Right lobe of liver (tissue), 6 donors: ENCODE measurements around the gene ARVCF. TPM values are rescaled to one million over a fixed set of nuclear protein-coding genes. Genes with fewer than 3 reads are reported as not detected.

Source experiments
- ATAC-seq, 4 donors: fragments of 200-7000 bp; cut with Tn5 transposase; one replicate each; pipeline ENCODE4 v1.9.1; 2020; ENCODE audit warnings: mild to moderate bottlenecking in 4 of 4, moderate library complexity in 4 of 4
- DNase-seq, 3 donors: peaks; one replicate each; pipeline ENCODE4 v3.0.0-alpha.2; 2020
- H3K27ac ChIP-seq, 3 donors: fragments of 200-600 bp; one replicate each; pipeline ENCODE4 v1.8.0; 2022
- H3K27me3 ChIP-seq, 2 donors: fragments of 200-600 bp; one replicate each; pipeline ENCODE4 v1.8.0; 2022
- H3K36me3 ChIP-seq, 4 donors: fragments of 200-600 bp; sonication (generic) in 1 of 4; one replicate each; pipeline versions ENCODE4 v1.5.1 to v1.8.0; 2017 to 2022; ENCODE audit warnings: control low read depth in 1 of 4
- H3K4me1 ChIP-seq, 4 donors: fragments of 200-600 bp; sonication (generic) in 1 of 4; one replicate each; pipeline versions ENCODE4 v1.5.1 to v1.8.0; 2017 to 2022; ENCODE audit warnings: control low read depth in 1 of 4
- H3K4me3 ChIP-seq, 3 donors: fragments of 200-600 bp; one replicate each; pipeline ENCODE4 v1.8.0; 2022
- H3K9me3 ChIP-seq, 4 donors: fragments of 200-600 bp; sonication (generic) in 1 of 4; one replicate each; pipeline versions ENCODE4 v1.5.1 to v1.8.0; 2017 to 2022; ENCODE audit warnings: control low read depth in 1 of 4
- CTCF ChIP-seq, 4 donors: fragments of 200-600 bp in 3 of 4; fragments of 450-650 bp in 1 of 4; IDR thresholded peaks; one replicate each; pipeline versions ENCODE4 v1.5.1 to v1.8.0; 2016 to 2022; ENCODE audit warnings: antibody characterized with exemption in 4 of 4, mild to moderate bottlenecking in 2 of 4
- POLR2A ChIP-seq: fragments of 450-650 bp; IDR thresholded peaks from one replicate; pipeline ENCODE4 v1.6.1; 2017; ENCODE audit warnings: antibody characterized with exemption, mild to moderate bottlenecking
- WGBS: methylation state at CpG from one replicate; pipeline ENCODE4 v1.1.6; 2018; ENCODE audit warnings: low coverage, low lambda C conversion rate; ENCODE audit not compliant: insufficient coverage; ENCODE audit errors: missing lambda C conversion rate; 5-methylcytosine and 5-hydroxymethylcytosine counted together
- intact Hi-C, 2 donors: fragments of 100-400 bp; cut with DNase I; formaldehyde crosslinking; loops; one replicate each; pipeline versions ENCODE4 v1.11.2 to v1.14.1; 2022
- long read RNA-seq: library from polyadenylated mRNA; unstranded; transcript quantifications from one replicate; pipeline ENCODE4 v2.0.0, GENCODE V29; 2019
- total RNA-seq, 6 experiments: library from RNA; depleted of rRNA in 2 of 6; stranded (reverse); fragments of >200 nt in 2 of 6; fragmentation: NEBNext Ultra II Directional in 3 of 6; extraction: Animal tissue kit (Norgen Biotek cat#: 25700) in 3 of 6; gene quantifications; one replicate each; pipeline versions ENCODE4 v1.1.0 to v1.2.4, GENCODE V29; 2016 to 2023
- donor health status: DM: no; HTN: yes; CAD: no.
- donor health status: DM: no; HTN: no; CAD: no.
- donor health status: DM: no; HTN: no; CAD: no.
- donor health status: DM: no; HTN: yes; CAD: no.
- donor health status: DM: no; HTN: yes; CAD: no.

ARVCF gene, protein sequence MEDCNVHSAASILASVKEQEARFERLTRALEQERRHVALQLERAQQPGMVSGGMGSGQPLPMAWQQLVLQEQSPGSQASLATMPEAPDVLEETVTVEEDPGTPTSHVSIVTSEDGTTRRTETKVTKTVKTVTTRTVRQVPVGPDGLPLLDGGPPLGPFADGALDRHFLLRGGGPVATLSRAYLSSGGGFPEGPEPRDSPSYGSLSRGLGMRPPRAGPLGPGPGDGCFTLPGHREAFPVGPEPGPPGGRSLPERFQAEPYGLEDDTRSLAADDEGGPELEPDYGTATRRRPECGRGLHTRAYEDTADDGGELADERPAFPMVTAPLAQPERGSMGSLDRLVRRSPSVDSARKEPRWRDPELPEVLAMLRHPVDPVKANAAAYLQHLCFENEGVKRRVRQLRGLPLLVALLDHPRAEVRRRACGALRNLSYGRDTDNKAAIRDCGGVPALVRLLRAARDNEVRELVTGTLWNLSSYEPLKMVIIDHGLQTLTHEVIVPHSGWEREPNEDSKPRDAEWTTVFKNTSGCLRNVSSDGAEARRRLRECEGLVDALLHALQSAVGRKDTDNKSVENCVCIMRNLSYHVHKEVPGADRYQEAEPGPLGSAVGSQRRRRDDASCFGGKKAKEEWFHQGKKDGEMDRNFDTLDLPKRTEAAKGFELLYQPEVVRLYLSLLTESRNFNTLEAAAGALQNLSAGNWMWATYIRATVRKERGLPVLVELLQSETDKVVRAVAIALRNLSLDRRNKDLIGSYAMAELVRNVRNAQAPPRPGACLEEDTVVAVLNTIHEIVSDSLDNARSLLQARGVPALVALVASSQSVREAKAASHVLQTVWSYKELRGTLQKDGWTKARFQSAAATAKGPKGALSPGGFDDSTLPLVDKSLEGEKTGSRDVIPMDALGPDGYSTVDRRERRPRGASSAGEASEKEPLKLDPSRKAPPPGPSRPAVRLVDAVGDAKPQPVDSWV
- 10 to 100 TPM; 11.5 to 40.9 (median 20.7) TPM for total RNA-seq
- long read RNA-seq, result 0 reads

DNA sequence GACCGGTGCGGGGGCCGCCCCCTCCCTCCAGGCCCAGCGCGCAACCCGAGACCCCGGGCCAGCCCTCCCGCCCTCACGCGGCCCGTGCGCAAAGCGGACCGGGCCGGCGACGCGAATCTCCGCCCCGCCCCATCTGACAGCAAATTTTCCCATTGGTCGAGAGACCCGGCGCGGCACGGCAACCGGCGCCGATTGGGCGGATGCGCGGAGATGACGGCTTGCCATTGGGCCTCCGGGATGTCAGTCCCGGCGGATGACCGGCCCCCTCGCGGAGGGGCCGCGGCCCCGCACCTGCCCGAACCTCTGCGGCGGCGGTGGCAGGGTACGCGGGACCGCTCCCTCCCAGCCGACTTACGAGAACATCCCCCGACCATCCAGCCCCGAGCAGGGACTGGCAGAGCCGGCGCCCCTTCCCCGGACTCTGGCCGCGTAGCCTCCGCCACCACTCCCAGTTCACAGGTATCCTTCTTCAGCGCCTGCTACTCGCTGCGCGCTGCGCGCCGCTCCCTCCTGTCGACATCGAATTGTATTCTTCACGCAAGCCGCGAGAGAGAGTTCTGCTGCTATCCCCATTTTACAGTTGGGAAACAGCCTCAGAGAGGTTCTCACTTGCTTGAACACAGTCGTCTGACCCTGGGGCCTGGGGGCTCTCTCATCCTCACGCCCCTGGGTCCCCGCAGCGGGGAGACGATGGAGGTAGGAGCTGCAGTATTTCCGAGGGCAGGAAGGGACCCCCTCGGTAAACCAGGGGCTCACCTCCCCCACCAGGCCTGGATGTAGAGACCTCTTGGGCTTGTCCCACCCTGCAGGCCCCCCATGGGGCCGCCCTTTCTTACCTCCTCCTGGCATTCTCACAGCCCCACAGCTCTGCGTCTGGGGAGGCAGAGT, at the start of gene ARVCF:
Gene ARVCF, minus strand, starts transcription at position 90 of the 888 bp plus-strand sequence. CDS start 26,029 bp downstream, outside the sequence.
- intact Hi-C loops, result loop anchor here in 1 of 2 donors (5.0 kb wide), 1 partner anchor 40 kb away; no protein-coding TSS in a partner anchor
- no peaks in the 10 kb centered on the region for H3K36me3 ChIP-seq
- DNase-seq (peak; percentile 94 to 96 (median 95)), ATAC-seq (peak; percentile 69 to 80 (median 78))
- no peak for TF ChIP-seq POLR2A
- TF ChIP-seq CTCF (IDR thresholded peaks at IDR 0.05), result peak; percentile 10 to 30 (median 14)
- no peaks in the 10 kb centered on the region for H3K9me3 ChIP-seq
- no peaks in the 10 kb centered on the region for H3K27me3 ChIP-seq
- peaks cover 0 to 32% (median 2%) of the 10 kb centered on the region in 4 donors for H3K4me1 ChIP-seq
- H3K27ac ChIP-seq, result peak within 1 kb of the TSS in 1 of 3 donors; percentile 43
- H3K4me3 ChIP-seq, result peak within 1 kb of the TSS; percentile 73 to 85 (median 80)
- 9% methylated on average over 11 of the region's 79 CpGs for WGBS

DNA sequence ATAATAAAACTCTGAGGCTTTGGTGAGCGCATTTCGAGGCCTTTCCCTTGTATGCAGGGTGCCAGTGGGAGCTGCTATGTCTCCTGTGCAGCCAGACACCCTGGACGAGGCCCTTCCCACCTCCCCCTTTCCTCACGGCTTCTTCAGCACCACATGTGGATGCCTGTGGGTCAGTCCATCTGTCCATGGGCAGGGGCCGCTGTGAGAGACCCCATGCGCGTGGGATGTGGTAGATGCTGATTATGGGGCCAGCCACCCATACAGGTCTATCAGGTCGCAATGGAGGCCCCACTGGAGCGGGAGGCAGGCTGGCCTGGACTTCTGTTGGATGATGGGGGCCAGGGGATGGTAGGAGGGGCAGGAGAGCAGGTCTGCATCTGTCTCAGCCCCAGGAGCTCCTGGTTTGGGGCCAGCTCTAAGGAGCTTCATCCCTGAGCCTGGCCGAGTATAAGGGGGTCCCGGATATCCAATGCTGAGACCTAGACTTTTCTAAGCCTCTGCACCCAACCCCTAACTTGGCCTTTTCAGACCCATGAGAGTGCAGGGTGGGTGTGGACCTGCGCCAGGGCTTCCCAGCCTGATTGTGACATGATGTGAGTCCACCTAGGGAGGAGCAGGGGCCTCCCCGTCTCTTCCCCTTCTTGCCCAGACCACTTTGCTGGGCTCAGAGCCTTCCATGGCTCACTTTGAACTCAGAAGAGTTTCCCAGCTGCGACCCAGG, 49.4 kb upstream of the ARVCF start:
- no peak overlapping the region for H3K4me3 ChIP-seq
- H3K4me1 ChIP-seq, result no peaks in the 10 kb centered on the region
- TF ChIP-seq CTCF (IDR thresholded peaks at IDR 0.05), result no peak
- TF ChIP-seq POLR2A, result no peak
- H3K9me3 ChIP-seq, result no peaks in the 10 kb centered on the region
- WGBS, result 87% methylated on average over 3 of the region's 14 CpGs
- H3K27ac ChIP-seq, result no peak overlapping the region
- H3K27me3 ChIP-seq, result no peaks in the 10 kb centered on the region
- DNase-seq (peak in 1 of 3 donors; percentile 39), ATAC-seq (no peak)
- intact Hi-C loops, result no loop called here
- peaks cover 0 to 31% (median 11%) of the 10 kb centered on the region in 4 donors for H3K36me3 ChIP-seq

- WGBS, result 73% methylated on average over 7 of the region's 18 CpGs
- H3K27ac ChIP-seq, result no peak overlapping the region
- no peak overlapping the region for H3K4me3 ChIP-seq
- DNase-seq (peak in 1 of 3 donors; percentile 39), ATAC-seq (no peak)
- no peaks in the 10 kb centered on the region for H3K27me3 ChIP-seq
- intact Hi-C loops, result no loop called here
- peaks cover 0 to 34% (median 12%) of the 10 kb centered on the region in 4 donors for H3K36me3 ChIP-seq
- no peak for TF ChIP-seq CTCF (IDR thresholded peaks at IDR 0.05)
- TF ChIP-seq POLR2A, result no peak
- no peaks in the 10 kb centered on the region for H3K4me1 ChIP-seq
- no peaks in the 10 kb centered on the region for H3K9me3 ChIP-seq
Measured at GRCh38 chr22:20064545-20065262, 48.1 kb upstream of the ARVCF start.
